SK-N-SH (cell line): ENCODE data around the gene GALNT1. TPM values are rescaled to one million over a fixed set of nuclear protein-coding genes. Genes with fewer than 3 reads are reported as not detected.

Experiments used
- CTCF ChIA-PET: fragments of 300-600, 350-600 bp; formaldehyde crosslinking; extraction: SDS; loops from one replicate; lab custom pipeline; 2021; lab: Yijun Ruan, JAX
- POLR2A ChIA-PET: fragments of 350-600 bp; sonication (Branson Sonifier 250); formaldehyde crosslinking; extraction: SDS; loops from one replicate; lab custom pipeline; 2020; ENCODE audit warnings: antibody characterized with exemption, inconsistent platforms; lab: Yijun Ruan, JAX
- DNase-seq: peaks from one replicate; pipeline ENCODE4 v3.0.0; 2012
- H2AFZ ChIP-seq: fragments of 200-600 bp; sonication (generic); 2 replicates; pipeline ENCODE4 v1.8.1; 2016; ENCODE audit warnings: antibody characterized with exemption, mild to moderate bottlenecking, low read depth
- H3F3A ChIP-seq: fragments of 200-600 bp; sonication (generic); replicated peaks from 2 replicates; pipeline ENCODE3; 2016; ENCODE audit warnings: antibody characterized with exemption, mild to moderate bottlenecking; ENCODE audit not compliant: insufficient read depth
- H3K27ac ChIP-seq, 2 experiments: fragments of 200-500 bp in 1 of 2; fragments of 200-600 bp in 1 of 2; sonication (Bioruptor generic) in 1 of 2; sonication (generic), shearing (Covaris generic) in 1 of 2; 2 replicates each; pipeline versions ENCODE4 v1.5.1 to v1.6.1; 2014 to 2016; ENCODE audit warnings: low read depth in 2 of 2, inconsistent platforms in 1 of 2, low read length in 1 of 2, mild to moderate bottlenecking in 1 of 2, mixed read lengths in 1 of 2
- H3K27me3 ChIP-seq: fragments of 200-600 bp; sonication (generic), shearing (Covaris generic); 2 replicates; pipeline ENCODE4 v1.6.1; 2016; ENCODE audit warnings: mixed run types; ENCODE audit not compliant: insufficient read depth
- H3K36me3 ChIP-seq, 2 experiments: fragments of 200-500 bp in 1 of 2; fragments of 200-600 bp in 1 of 2; sonication (Bioruptor generic) in 1 of 2; sonication (generic) in 1 of 2; replicated peaks in 1 of 2; 2 replicates each; pipeline versions ENCODE3 to v1.5.1; 2014 to 2016; ENCODE audit warnings: low read length in 1 of 2, mild to moderate bottlenecking in 1 of 2; ENCODE audit not compliant: insufficient read depth in 2 of 2, control insufficient read depth in 1 of 2
- H3K4me1 ChIP-seq, 2 experiments: fragments of 200-500 bp in 1 of 2; fragments of 200-600 bp in 1 of 2; sonication (Bioruptor generic) in 1 of 2; sonication (generic), shearing (Covaris generic) in 1 of 2; 2 replicates each; pipeline versions ENCODE4 v1.5.1 to v1.6.1; 2014 to 2016; ENCODE audit warnings: low read depth in 1 of 2, low read length in 1 of 2, mixed run types in 1 of 2; ENCODE audit not compliant: insufficient read depth in 2 of 2, control insufficient read depth in 1 of 2
- H3K4me2 ChIP-seq: fragments of 200-600 bp; sonication (generic), shearing (Covaris generic); 2 replicates; pipeline ENCODE4 v1.6.1; 2017; ENCODE audit warnings: mixed run types
- H3K4me3 ChIP-seq, 2 experiments: fragments of 200-500 bp in 1 of 2; fragments of 200-600 bp in 1 of 2; sonication (Bioruptor generic) in 1 of 2; sonication (generic), shearing (Covaris generic) in 1 of 2; 2 replicates each; pipeline versions ENCODE4 v1.5.1 to v1.8.1; 2014 to 2016; ENCODE audit warnings: low read depth in 2 of 2, inconsistent platforms in 1 of 2, low read length in 1 of 2, mild to moderate bottlenecking in 1 of 2, mixed read lengths in 1 of 2, moderate library complexity in 1 of 2
- H3K79me2 ChIP-seq: fragments of 200-600 bp; sonication (generic); 2 replicates; pipeline ENCODE4 v1.8.1; 2017; ENCODE audit warnings: mild to moderate bottlenecking; ENCODE audit not compliant: insufficient read depth
- H3K9ac ChIP-seq: fragments of 200-600 bp; sonication (generic); 2 replicates; pipeline ENCODE4 v1.6.1; 2017; ENCODE audit warnings: mixed run types
- H3K9me2 ChIP-seq: fragments of 200-600 bp; sonication (generic); 2 replicates; pipeline ENCODE4 v1.6.1; 2017; ENCODE audit warnings: mixed run types
- H3K9me3 ChIP-seq: fragments of 200-600 bp; sonication (generic); 2 replicates; pipeline ENCODE4 v1.6.1; 2017; ENCODE audit warnings: mixed run types, mild to moderate bottlenecking, moderate library complexity
- H4K20me1 ChIP-seq: fragments of 200-600 bp; sonication (generic); 2 replicates; pipeline ENCODE4 v1.6.1; 2017; ENCODE audit warnings: mild to moderate bottlenecking, mixed run types; ENCODE audit not compliant: insufficient read depth
- CHD2 ChIP-seq: fragments of 150-350 bp; IDR thresholded peaks from 2 replicates; pipeline ENCODE4 v1.6.1; 2018; ENCODE audit warnings: low read length; ENCODE audit not compliant: partially characterized antibody
- CTCF ChIP-seq: fragments of 200-600 bp; sonication (generic); IDR thresholded peaks from 2 replicates; pipeline ENCODE4 v1.6.1; 2017; ENCODE audit warnings: antibody characterized with exemption, mild to moderate bottlenecking, moderate library complexity
- EP300 ChIP-seq, 2 experiments: IDR thresholded peaks; 2 replicates each; pipeline versions ENCODE4 v1.4.0 to v1.6.1; 2012; ENCODE audit warnings: borderline replicate concordance in 1 of 2, low read depth in 1 of 2, low read length in 1 of 2
- FOXM1 ChIP-seq: IDR thresholded peaks from 2 replicates; pipeline ENCODE4 v1.4.0; 2012; ENCODE audit warnings: low read depth, mild to moderate bottlenecking
- GABPA ChIP-seq: IDR thresholded peaks from 2 replicates; pipeline ENCODE4 v1.4.0; 2012; ENCODE audit warnings: low read depth, mild to moderate bottlenecking
- GATA2 ChIP-seq: sonication (generic); formaldehyde crosslinking; IDR thresholded peaks from 2 replicates; pipeline ENCODE4 v1.5.0; 2020; ENCODE audit warnings: mild to moderate bottlenecking, missing genetic modification reagents
- MAX ChIP-seq: IDR thresholded peaks from 2 replicates; pipeline ENCODE4 v1.4.0; 2012; ENCODE audit warnings: low read depth
- MXI1 ChIP-seq: IDR thresholded peaks from 2 replicates; pipeline ENCODE4 v1.6.1; 2012; ENCODE audit warnings: mild to moderate bottlenecking, low read depth, low read length, improper control_type of control experiment
- PBX3 ChIP-seq: IDR thresholded peaks from 2 replicates; pipeline ENCODE4; 2012
- RCOR1 ChIP-seq: fragments of 150-350 bp; IDR thresholded peaks from 2 replicates; pipeline ENCODE4 v1.6.1; 2017; ENCODE audit warnings: antibody characterized with exemption, low read length
- RFX5 ChIP-seq: IDR thresholded peaks from 2 replicates; pipeline ENCODE4 v1.6.1; 2012; ENCODE audit warnings: mild to moderate bottlenecking, improper control_type of control experiment, low read length
- RXRA ChIP-seq: IDR thresholded peaks from 2 replicates; pipeline ENCODE4 v1.4.0; 2012; ENCODE audit warnings: low read depth, mild to moderate bottlenecking, borderline replicate concordance
- SIN3A ChIP-seq: IDR thresholded peaks from 2 replicates; pipeline ENCODE4 v1.6.1; 2012; ENCODE audit warnings: low read depth, mild to moderate bottlenecking, low read length, moderate library complexity, borderline replicate concordance
- SMC3 ChIP-seq: IDR thresholded peaks from 2 replicates; pipeline ENCODE4 v1.6.1; 2012; ENCODE audit warnings: low read depth, low read length, improper control_type of control experiment
- TAF1 ChIP-seq: IDR thresholded peaks from 2 replicates; pipeline ENCODE4 v1.6.1; 2012; ENCODE audit warnings: low read depth, mild to moderate bottlenecking, low read length, moderate library complexity, borderline replicate concordance
- TCF12 ChIP-seq: IDR thresholded peaks from 2 replicates; pipeline ENCODE4 v1.4.0; 2012
- WGBS: methylation state at CpG from one replicate; pipeline ENCODE4 v1.1.6; 2017; ENCODE audit warnings: low lambda C conversion rate; 5-methylcytosine and 5-hydroxymethylcytosine counted together
- polyA plus RNA-seq, 3 experiments: library from polyadenylated mRNA; depleted of rRNA; stranded (reverse); fragments of >200 nt; gene quantifications; 2 replicates each; pipeline ENCODE4 v1.2.3, GENCODE V29; 2012
- TF ChIP-seq, protein P1 (sequence below): fragments of 150-350 bp; IDR thresholded peaks from 2 replicates; pipeline ENCODE4 v1.6.1; 2016; ENCODE audit warnings: mild to moderate bottlenecking, low read depth, low read length
- TF ChIP-seq, protein P2 (sequence below): IDR thresholded peaks from 2 replicates; pipeline ENCODE4 v1.4.0; 2012; ENCODE audit warnings: low read depth, borderline replicate concordance
- TF ChIP-seq, protein P3 (sequence below): fragments of 150-350 bp; IDR thresholded peaks from 2 replicates; pipeline ENCODE4 v1.6.1; 2017; ENCODE audit warnings: antibody characterized with exemption, low read length, low read depth, borderline replicate concordance

Gene GALNT1
- polyA plus RNA-seq, 1 of the 3 experiments (the other 2 are of a cell fraction) = 15.7 TPM

- POLR2A ChIA-PET = no interaction called here
- CTCF ChIA-PET = no interaction called here
- Histone ChIP-seq H3K4me2 (no peak overlapping the region), H3K4me3 (no peak overlapping the region), H3F3A (no peaks in the 10 kb centered on the region), H3K79me2 (no peaks in the 10 kb centered on the region), H3K36me3 (peaks cover 14 to 29% of the 10 kb centered on the region in 2 experiments), H3K27me3 (no peaks in the 10 kb centered on the region), H3K27ac (no peak overlapping the region), H3K4me1 (no peaks in the 10 kb centered on the region; a peak in 1 of 4 replicates), H4K20me1 (no peaks in the 10 kb centered on the region), H2AFZ (no peak overlapping the region), H3K9ac (no peak overlapping the region), H3K9me3 (no peaks in the 10 kb centered on the region), H3K9me2 (no peaks in the 10 kb centered on the region)
- WGBS = 100% methylated on average over 2 of the region's 2 CpGs
- no peak for DNase-seq
- TF ChIP-seq TCF12 (no peak), TAF1 (no peak), GABPA (no peak)
- TF ChIP-seq, protein P1, sequence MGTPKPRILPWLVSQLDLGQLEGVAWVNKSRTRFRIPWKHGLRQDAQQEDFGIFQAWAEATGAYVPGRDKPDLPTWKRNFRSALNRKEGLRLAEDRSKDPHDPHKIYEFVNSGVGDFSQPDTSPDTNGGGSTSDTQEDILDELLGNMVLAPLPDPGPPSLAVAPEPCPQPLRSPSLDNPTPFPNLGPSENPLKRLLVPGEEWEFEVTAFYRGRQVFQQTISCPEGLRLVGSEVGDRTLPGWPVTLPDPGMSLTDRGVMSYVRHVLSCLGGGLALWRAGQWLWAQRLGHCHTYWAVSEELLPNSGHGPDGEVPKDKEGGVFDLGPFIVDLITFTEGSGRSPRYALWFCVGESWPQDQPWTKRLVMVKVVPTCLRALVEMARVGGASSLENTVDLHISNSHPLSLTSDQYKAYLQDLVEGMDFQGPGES = no peak
These were observed 133.0 kb downstream of the GALNT1 start for GRCh38 chr18:35714539-35714938.

DNA sequence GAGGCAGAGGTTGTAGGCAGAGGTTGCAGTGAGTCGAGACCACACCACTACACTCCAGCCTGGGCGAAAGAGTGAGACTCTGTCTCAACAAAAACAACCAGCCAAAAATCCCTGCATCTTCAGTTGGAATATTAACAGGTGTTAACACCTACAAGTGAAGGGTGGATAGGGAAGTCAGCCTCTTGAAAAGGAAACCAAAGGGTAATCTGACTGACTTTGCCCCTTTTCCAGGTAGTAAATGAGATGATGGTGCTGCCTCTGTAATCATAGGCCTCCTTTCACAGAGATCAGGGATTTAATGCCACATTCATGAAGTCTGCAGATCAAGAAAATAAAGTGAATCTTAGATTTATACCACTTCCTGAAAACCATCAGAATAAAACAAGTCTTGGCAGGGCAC is 133.6 kb downstream of the GALNT1 start:
- Histone ChIP-seq H3K4me1 (no peaks in the 10 kb centered on the region; a peak in 1 of 4 replicates), H3K27ac (no peak overlapping the region), H3K9ac (no peak overlapping the region), H4K20me1 (no peaks in the 10 kb centered on the region), H3K4me3 (no peak overlapping the region), H3K27me3 (no peaks in the 10 kb centered on the region), H3K9me3 (no peaks in the 10 kb centered on the region), H3F3A (no peaks in the 10 kb centered on the region), H3K9me2 (no peaks in the 10 kb centered on the region), H3K36me3 (peaks cover 11 to 25% of the 10 kb centered on the region in 2 experiments), H2AFZ (no peak overlapping the region), H3K79me2 (no peaks in the 10 kb centered on the region), H3K4me2 (no peak overlapping the region)
- DNase-seq = no peak
- ChIA-PET POLR2A (no interaction called here), CTCF (no interaction called here)
- WGBS = 100% methylated on average over 2 of the region's 2 CpGs
- TF ChIP-seq RFX5 = no peak
- TF ChIP-seq CTCF = no peak
- TF ChIP-seq CHD2 = no peak
- TF ChIP-seq, protein P1 = no peak
- no peak for TF ChIP-seq SMC3
- no peak for TF ChIP-seq MXI1
- TF ChIP-seq TAF1 = no peak
- TF ChIP-seq, protein P2, sequence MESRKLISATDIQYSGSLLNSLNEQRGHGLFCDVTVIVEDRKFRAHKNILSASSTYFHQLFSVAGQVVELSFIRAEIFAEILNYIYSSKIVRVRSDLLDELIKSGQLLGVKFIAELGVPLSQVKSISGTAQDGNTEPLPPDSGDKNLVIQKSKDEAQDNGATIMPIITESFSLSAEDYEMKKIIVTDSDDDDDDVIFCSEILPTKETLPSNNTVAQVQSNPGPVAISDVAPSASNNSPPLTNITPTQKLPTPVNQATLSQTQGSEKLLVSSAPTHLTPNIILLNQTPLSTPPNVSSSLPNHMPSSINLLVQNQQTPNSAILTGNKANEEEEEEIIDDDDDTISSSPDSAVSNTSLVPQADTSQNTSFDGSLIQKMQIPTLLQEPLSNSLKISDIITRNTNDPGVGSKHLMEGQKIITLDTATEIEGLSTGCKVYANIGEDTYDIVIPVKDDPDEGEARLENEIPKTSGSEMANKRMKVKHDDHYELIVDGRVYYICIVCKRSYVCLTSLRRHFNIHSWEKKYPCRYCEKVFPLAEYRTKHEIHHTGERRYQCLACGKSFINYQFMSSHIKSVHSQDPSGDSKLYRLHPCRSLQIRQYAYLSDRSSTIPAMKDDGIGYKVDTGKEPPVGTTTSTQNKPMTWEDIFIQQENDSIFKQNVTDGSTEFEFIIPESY = no peak
- TF ChIP-seq SIN3A = no peak
- no peak for TF ChIP-seq EP300 (IDR thresholded peaks at IDR 0.05; ENCODE audit: borderline replicate concordance in 1 of 2, low read depth in 1 of 2, low read length in 1 of 2)
- no peak for TF ChIP-seq RCOR1
- TF ChIP-seq TCF12 = no peak
- TF ChIP-seq GATA2 (CRISPR knock-in tag) = no peak
- no peak for TF ChIP-seq MAX
- no peak for TF ChIP-seq FOXM1
- no peak for TF ChIP-seq PBX3
- TF ChIP-seq RXRA = no peak
- TF ChIP-seq, protein P3, sequence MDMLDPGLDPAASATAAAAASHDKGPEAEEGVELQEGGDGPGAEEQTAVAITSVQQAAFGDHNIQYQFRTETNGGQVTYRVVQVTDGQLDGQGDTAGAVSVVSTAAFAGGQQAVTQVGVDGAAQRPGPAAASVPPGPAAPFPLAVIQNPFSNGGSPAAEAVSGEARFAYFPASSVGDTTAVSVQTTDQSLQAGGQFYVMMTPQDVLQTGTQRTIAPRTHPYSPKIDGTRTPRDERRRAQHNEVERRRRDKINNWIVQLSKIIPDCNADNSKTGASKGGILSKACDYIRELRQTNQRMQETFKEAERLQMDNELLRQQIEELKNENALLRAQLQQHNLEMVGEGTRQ = no peak
